Activated gamma-delta T cell treated with Interleukin-2 at 50 U/mL for 16 hours (primary cell): ENCODE data around the gene GOLGA6B.
"Not testable (repeated sequence)": the region's sequence is repeated elsewhere in the genome, so short reads cannot be mapped to it uniquely, and the experiment has no call there.

Experiments
- DNase-seq: peaks from one replicate; pipeline ENCODE4 v3.0.0-alpha.2; 2020

GOLGA6B gene

DNA sequence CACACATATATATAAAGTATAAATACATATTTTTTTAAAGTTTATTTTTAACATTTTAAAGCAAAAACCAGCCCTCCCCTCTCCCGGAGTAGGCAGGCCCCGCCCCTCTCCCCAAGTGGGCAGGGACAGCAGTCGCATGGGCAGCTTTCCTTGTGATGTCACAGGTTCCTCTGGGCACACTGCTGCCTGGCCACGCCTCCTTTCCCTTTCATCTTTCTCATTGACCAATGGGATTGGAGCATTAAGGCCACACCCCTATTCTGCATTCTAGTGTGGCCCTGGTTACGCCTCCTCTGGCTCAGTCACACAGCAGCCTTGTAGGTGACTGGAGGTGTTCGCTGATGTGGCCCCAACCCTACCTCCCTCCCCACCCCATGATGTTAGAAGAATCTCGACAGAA, at the start of gene GOLGA6B:
Gene GOLGA6B (plus strand): TSS at position 301 of the 400 bp plus-strand sequence. CDS start 41 bp downstream, at position 342.
- DNase-seq, result not testable (repeated sequence)

DNA sequence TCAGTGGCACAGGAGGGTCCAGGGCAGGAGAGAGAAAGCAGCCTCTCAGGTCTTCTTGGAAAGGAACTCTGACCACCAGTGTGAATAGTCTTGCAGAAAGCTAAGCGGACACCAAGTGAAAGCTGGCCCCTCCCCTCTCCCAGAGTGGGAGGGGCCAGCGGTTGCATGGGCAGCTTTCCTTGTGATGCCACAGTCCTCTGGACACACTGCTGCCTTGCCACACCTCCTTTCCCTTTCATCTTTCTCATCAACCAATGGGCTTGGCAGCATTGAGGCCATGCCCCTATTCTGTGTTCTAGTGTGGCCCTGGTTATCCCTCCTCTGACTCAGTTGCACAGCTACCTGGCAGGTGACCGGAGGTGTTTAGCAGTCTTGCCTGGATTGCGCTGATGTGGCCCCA, 49.7 kb upstream of the GOLGA6B start:
- DNase-seq, result no peak

GRCh38 chr15:72608084-72608483, 46.4 kb upstream of the GOLGA6B start:
- not testable (repeated sequence) for DNase-seq

DNA sequence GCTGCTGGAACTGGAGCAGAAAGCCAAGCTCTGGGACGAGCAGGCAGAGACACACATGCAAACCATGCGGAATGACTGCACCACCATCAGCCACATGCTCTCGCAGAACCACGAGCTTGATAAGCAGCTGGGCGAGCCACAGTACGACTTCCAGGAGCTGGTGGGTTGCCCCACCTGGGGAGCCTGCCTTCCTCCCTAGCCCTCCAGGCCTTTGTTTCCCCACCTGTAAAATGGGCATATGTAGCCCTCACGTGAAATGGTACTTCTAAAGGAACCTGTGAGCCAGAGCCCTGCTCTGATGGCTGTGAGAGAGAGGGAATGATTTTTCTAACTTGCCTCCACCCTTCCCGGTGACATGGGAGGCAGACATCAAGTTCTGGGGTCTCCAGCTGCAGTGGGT, 44.6 kb upstream of the GOLGA6B start:
- no peak for DNase-seq

- not testable (repeated sequence) for DNase-seq
These were observed 42.2 kb upstream of the GOLGA6B start for GRCh38 chr15:72612324-72612723.

- DNase-seq, result no peak
These were observed 39.5 kb upstream of the GOLGA6B start for GRCh38 chr15:72614810-72615532.

- not testable (repeated sequence) for DNase-seq
These were observed 38.8 kb upstream of the GOLGA6B start for GRCh38 chr15:72615533-72616233.

GRCh38 chr15:72616491-72617210, 37.8 kb upstream of the GOLGA6B start:
- DNase-seq, result no peak

GRCh38 chr15:72623854-72624253, 30.6 kb upstream of the GOLGA6B start:
- not testable (repeated sequence) for DNase-seq

- DNase-seq, result not testable (repeated sequence)
These were observed 28.3 kb upstream of the GOLGA6B start for GRCh38 chr15:72626153-72626552.

GRCh38 chr15:72628249-72629067, 26.0 kb upstream of the GOLGA6B start:
- DNase-seq, result not testable (repeated sequence)

DNA sequence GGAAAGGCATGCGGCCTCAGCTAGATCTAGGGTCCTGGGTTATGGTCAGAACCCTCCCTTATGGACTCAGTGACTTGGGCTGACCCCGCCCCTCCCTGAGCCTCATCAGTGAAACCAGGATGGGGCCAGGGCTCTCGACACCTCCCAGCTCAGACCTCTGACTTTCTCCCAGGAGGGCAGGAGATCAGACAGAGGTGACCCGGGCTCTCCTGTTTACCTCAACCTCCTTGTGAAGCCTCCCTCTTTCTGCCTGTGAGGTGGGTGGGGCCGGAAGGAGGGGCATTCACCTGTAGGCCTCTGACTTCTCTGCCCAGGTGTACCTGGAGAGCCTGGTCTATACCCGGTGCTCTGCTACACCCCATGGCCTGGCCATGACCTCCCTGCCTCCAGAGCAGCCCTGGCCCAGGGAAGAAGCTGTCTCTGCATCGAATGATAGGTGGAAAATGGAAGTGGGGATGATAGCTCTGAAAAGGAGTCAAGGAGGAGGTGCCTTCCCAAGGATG, 25.4 kb upstream of the GOLGA6B start:
- DNase-seq, result not testable (repeated sequence)

- DNase-seq, result peak; percentile 23
These were observed 17.8 kb upstream of the GOLGA6B start for GRCh38 chr15:72636519-72637282.

GRCh38 chr15:72639759-72640483, 14.6 kb upstream of the GOLGA6B start:
- DNase-seq, result not testable (repeated sequence)

GRCh38 chr15:72642271-72642670, 12.2 kb upstream of the GOLGA6B start:
- DNase-seq, result not testable (repeated sequence)

GRCh38 chr15:72648631-72649253, 5.8 kb upstream of the GOLGA6B start:
- DNase-seq, result not testable (repeated sequence)

DNA sequence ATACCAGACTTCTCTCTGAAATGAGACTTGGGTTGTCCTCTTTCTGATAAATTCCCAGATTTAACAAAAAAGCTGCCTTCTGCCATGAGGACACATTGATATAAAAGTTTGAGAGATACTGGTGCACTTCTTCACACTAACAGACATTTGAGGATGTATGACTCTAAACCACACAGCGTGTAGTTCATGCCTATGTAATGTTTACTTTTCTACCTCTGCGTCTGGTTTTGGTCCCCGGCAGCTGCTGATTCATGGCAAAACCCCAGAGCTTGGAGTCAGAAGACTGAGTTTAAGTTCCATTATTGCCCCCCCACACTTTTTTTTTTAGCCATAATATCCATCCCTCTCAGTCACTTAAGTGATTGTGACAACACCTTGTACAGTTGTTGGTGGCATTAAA, 1.5 kb downstream of the GOLGA6B start:
- not testable (repeated sequence) for DNase-seq

GRCh38 chr15:72661081-72661480, 6.6 kb downstream of the GOLGA6B start:
- not testable (repeated sequence) for DNase-seq

GRCh38 chr15:72663931-72664330, 9.4 kb downstream of the GOLGA6B start:
- DNase-seq, result not testable (repeated sequence)

DNA sequence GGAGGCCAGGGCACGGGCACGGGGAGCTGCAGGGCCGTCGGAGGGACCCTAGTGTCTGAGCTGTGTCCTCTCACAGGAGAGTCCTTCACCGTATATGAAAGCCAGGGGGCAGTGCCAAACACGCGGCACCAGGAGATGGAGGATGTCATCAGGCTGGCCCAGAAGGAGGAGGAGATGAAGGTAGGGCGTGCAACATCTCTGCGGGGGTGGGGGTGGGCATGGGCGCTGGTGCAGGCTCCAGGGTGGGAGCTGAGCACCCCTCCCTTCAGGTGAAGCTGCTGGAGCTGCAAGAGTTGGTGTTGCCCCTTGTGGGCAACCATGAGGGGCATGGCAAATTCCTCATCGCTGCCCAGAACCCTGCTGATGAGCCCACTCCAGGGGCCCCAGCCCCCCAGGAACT, 11.2 kb downstream of the GOLGA6B start:
- not testable (repeated sequence) for DNase-seq
